NCI-H226 (cell line): Measurements from ENCODE around the gene TUBAL3.
A peak's percentile ranks its signal among the peaks of the same experiment; 100 is the strongest.

Experiments
- DNase-seq: peaks from one replicate; pipeline ENCODE4 v3.0.0-alpha.2; 2015

TUBAL3 gene

DNA sequence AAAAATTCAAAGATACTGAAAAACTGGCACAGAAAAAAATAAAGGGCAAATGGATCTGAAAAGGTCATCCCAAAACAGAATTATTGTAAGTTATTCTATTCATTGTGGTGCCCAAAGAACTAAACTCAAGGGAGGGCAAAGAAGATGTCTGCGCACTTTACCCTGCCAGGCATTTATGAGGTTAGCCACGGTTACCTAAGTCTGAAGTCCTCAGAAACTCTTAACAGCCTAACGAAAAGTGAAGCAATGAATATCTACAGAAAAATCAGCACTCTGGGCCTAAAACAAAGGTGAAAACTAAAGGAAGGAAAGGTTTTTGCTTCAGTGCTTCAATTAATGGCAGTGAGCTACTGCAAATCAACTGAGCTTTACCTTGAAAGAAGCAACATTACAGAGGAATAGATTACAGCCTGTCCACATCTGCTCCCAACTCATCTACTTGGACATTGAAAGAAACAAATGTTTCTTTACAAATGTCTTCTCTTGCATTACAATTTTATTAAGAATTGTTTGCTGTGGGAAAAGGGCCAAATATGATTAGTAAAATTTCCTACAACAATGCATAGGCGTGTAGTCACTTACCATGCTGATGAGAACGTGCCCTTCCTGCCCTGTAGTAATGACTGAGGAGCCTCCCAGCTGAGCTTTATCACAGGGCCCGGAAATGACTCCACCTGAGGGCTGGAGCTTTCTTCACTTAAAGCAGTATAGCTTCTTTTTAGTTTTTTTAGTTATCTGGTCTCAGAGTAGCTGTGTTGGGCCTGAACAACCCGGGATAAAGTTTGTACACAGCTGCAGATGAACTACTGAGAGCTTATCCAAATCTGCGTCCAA lies at the start of gene TUBAL3:
Gene TUBAL3 (minus strand): TSS at position 621 of the 834 bp plus-strand sequence. CDS start 36 bp downstream, at position 585.
- peak; percentile 36 for DNase-seq

DNA sequence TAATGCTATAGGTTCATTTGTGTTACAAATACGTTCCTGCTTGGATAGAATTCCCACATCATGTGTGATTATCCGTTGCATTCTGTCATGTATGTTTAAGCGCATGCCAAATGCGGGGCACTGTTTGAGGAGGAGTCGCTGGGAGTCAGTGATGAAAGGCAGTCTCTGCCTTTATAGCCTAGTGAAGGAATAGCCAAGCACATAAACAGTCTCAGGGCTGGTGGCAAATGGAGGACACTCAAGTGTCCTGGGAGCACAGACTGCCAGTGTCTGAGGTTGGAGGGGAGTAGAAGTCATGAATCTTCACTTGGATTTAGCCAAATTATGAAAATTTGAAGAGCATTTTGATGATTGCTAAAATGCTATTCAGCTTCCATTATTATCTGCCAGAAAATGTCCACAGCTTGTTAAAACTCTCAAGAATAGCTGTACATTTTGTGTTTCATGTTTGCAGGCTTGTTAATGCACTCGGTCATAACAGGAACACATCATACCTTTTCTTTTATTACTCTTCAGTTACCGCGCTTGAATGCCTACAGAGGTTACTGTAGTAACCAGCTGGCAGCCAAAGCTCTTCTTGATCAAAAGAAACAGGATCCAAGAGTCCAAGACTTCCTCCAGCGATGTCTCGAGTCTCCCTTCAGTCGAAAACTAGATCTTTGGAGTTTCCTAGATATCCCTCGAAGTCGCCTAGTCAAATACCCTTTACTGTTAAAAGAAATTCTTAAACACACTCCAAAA lies 49.3 kb upstream of the TUBAL3 start:
- DNase-seq: no peak

DNA sequence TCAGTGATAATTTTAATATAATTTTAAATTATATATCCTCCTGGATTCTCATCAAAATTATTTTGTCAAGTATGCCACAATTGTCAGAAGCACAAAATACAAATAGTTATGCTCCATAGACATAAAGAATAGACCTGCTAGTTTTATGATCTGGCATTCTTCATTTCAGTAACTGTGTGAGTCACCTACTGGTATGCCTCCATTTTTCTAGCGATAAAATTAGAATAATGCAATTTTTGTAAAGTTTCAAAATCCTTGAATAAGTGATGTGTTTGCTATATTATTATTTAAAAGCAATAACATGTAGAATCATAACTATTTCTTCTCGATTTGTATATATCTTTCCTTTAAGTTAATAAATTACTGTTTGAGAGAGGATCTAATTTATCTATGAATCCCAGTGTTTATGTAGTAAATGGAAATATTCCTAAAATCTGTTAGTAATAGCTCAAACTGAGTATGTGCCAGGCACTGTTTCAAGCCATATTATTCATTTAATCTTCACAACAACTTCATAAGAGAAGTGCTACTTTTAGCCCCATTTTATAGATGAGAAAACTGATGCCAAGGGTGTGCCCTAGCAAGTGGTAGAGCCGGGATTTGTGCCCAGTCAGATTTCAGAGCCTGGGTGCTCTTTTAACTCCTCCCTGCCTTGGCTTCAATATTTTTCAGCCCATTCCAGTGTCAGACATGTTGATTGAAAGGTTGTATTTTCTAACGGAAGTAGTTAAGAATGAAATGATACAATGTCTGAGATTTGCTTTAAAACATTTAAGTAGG lies 46.2 kb upstream of the TUBAL3 start:
- no peak for DNase-seq

DNA sequence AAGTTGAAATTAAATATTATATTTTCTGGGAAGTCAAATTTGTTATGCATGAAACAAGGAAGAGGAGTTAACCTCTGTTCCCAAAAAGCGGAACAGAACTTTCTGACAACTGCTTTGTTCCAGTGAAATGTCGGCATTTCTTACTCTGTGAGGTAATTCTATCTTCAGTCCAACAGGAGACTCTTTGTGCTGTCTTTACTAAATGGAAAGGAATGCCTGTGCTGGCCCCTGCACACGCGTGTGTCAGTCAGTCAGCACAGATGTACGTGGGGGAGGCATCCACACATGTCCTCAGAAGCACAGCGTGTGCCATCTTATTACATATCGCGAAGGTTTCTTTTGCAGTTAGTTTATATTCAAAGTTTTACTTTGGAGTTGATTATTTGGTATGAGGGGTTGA lies 45.2 kb upstream of the TUBAL3 start:
- peak; percentile 63 for DNase-seq

DNA sequence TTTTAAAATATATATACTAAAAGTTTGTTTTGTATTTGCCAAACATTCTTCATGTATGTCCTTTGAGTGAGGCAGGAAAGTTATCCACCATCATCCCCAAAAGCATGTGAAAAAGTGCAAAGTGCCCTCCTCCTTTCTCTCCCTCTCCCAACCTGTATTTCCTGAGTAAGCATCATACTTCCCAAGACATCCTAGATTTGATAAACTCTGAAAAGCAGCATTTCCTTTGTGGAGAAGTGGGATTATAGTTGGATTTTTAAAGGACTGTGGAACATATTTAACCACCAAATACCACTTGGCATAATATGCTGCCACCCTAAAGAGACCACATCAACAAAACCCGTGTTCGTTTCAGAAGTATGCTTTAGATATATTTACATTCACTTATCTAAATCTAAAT lies 44.6 kb upstream of the TUBAL3 start:
- DNase-seq: no peak

DNA sequence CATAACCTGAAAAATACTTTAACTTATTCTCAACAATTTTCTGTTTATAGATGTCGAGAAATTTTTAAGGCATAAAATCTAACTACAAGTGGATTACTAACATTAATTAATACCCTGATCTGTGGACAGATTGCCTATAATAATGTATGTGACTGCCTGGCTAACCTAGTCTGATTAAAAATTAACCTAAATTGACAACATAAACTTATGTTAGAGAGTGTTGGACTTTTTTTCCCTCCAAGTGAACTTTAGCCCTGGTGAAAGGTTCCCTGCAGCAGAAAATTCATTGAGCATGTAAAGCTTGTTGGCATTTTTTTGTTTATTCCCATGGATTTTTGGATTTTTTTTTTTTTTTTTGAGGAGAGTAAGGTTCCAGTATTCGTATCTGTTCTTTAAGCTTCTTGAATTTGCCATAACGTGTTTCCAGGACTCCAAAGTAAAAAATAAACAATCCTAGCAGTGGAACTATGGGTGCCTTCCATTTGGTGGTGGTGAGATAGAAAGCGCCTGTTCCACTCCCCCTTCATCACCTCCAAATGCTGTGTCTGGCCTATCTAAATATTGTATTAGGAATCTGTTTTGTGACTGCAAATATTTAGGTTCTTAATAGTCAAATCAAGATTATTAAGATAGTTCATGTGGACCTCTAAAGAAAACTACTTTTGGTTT lies 43.8 kb upstream of the TUBAL3 start:
- no peak for DNase-seq

DNA sequence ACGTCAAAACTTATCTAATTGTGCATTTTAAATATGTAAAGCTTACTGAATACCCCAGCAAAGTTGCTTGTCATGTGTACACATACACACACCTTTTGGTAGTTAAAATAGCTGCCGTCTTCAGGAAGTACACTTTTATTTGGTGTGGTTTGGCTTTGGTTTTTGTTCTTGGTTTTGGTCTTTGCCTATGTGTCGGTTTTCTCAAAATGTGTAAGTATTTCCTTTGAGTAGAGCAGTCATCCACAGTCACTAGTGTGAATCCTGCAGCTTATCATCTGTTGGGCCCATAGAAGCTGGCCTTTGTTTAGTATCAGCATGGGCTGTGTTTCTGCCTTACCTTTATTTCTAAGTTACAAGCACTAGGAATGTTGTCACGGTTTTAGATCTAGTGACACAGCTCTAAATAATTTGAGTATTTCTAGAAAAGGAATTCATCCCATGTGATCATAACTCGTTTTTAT lies 43.0 kb upstream of the TUBAL3 start:
- DNase-seq: no peak

DNA sequence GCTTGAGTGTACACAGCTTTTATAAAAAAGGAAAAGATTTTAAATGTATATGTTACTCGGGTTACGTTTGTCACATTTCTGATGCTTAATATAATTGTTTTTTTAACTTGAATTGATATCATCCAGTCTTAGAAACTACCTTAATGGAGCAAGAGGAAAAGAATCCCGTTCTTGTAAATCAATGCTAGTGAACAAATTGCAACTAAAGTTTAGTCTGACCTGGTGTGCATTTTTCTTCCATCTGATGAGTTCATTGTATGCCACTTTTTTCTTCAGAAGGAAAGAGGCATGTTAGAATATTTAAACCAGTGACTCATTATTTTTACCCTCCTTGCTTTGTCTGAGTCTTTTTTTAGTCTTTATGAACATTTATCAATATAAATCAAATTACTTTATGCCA lies 42.4 kb upstream of the TUBAL3 start:
- DNase-seq: no peak

DNA sequence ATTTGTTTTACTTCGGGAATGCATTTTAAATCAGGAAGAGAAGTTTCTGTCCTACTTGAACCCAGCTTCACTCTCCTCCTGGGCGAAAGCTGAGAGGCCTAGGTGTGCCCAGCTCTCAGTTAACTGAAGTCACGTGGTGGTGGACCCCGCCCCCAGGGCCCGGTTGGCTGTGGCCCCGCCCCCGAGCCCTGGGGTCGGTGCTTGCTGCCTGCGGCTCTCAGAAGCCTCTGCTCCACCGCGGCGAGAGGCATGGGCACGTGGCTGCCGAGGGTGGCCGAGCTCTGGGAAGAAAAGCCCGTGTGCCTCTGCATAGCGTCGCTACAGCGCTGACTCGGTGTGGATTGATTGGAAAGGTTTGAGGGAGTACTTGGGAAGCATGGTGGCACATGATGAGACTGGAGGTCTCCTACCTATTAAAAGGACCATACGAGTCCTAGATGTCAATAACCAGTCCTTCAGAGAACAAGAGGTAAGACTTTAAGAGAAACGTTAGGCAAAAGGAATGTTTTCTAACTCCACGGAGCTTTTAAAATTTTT lies 41.8 kb upstream of the TUBAL3 start:
- DNase-seq: peak; percentile 80

DNA sequence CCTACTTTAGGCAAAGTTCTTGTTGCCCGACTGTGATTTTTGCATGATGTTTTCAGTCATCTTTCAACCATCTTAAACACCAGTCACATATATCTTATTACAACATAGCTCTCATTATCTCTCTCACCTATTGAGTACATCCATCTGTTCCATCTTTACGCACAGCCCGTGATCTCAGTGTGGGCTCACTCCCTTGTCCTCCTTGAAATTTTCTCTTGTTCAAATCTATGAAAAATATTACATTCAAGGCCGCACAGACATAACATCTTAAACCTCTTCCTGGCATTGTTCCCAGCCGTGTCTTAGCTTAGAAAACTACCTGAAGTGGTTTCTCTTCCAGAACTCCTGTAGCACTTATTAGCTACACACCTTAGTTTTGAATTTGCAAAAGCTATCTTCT lies 40.4 kb upstream of the TUBAL3 start:
- DNase-seq: no peak

DNA sequence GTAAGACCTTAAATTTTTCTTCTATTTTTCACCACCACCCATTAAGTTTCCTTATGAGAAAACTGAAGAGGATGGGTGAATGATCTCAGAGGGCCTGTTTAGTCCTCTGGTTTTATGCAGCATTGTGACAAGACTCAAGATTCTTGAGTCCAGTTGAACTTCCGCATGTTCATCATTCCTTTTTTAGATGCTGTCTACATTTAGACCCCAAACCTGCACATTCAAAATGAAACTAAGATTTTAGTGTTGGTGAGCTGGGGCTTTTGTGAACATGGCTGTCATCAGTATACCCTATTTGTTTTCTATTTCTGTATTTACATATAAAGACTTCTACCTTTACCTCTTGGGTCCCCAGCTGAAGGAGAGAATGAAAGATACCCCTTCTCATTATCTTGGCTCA lies 38.8 kb upstream of the TUBAL3 start:
- DNase-seq: no peak

DNA sequence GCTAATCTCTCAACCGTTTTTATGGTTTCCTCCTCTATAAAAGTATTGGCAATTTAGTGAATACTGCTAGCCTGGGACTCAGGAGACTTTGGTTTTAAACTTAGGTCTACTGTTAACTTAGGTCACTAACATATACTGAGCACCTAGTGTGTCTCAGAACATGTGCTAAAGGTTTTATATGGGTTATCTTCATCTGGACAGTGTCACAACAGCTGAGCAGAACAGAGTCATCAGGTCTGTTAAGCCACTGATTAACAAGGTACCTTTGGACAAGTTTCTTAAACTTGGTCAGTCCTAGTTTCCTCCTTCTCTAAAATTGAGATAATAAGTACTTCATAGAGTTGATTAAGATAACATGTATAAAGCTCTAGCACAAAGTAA lies 38.4 kb upstream of the TUBAL3 start:
- no peak for DNase-seq

DNA sequence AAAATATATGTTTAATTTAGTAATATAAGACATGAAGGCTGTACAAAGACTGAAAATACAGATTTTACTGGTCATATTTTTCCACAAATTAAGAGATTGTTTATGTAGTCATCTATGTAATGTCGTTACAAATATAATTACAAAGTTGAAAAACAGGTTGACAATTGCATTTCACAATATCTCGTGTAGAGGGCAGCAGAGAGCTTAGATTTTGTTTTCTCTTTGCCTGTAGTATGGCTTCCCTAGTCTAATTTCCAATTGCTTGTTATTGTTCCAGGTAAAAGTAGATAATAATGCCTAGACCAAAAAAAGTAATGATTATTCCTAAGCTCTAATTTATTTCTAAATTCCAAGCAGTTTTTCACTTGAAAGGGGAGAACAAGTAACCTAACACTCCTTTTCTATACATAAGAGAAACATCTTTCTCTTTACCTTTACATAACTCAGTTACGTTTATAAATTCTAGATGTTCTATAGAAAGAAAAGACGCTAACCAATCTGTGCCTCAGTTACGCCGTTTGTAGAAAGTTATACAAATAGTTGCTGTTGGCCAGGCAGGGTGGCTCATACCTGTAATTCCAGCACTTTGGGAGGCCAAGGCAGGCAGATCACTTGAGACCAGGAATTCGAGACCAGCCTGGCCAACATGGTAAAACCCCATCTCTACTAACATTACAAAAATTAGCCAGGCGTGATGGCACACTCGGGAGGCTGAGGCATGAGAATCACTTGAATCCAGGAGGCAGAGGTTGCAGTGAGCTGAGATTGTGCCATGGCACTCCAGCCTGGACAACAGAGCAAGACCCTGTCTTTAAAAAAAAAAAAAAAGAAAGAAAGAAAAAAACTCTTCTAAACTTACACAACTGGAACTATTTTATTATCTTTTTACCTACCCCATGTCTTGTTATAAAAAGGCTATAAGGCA lies 37.7 kb upstream of the TUBAL3 start:
- DNase-seq: no peak

DNA sequence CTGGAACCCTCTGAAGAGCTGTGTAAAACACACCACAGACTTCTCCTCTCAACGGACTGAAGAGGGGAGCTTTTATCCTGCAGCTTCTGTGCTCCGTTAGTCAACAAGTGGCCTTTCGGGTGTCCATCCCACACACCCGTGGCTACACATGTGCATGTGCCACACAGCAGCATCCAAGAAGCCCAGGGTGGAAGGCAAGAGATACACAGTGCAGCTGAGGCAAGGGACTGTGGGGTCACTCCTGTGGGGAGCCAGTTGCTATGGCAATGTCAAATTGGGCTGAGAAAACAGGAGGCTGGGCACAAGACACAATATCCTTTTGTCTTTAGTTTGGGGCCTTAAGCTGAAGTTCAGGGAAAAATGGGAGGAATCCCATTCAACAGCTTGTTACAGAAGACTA lies 36.5 kb upstream of the TUBAL3 start:
- no peak for DNase-seq

DNA sequence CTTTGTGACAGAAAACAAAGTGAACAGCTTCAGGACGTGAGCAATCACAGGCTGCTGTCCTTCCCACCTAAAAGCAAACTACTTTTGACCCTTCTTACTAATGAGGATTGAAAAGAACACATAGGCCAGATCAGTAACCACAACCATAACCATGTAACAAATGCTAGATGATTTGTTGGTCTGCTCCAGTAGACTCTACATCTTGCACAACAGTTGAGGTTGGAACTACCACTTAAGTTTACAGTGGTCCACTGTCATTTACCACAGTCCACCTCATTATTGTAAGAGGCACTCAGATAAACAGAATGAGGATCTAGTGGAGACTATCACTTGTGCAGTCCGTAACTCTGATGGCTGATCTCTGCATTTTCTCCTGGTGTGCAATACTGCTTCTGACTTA lies 35.6 kb upstream of the TUBAL3 start:
- no peak for DNase-seq

DNA sequence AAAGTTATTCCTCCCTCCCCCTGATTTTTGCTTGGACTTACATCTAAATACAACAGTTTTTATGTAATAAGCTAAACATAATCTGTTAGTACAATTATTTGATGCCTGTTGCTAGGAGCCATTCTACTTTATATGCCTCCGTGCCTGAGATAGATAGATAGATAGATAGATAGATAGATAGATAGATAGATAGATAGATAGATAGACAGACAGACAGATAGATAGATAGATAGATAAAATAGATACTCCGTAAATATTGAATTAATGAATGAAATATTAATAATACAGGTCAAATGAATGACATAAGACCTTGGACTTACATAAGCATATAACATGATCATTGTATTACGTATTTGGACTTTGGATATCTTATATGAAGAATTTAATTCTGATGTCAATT lies 30.7 kb upstream of the TUBAL3 start:
- no peak for DNase-seq

DNA sequence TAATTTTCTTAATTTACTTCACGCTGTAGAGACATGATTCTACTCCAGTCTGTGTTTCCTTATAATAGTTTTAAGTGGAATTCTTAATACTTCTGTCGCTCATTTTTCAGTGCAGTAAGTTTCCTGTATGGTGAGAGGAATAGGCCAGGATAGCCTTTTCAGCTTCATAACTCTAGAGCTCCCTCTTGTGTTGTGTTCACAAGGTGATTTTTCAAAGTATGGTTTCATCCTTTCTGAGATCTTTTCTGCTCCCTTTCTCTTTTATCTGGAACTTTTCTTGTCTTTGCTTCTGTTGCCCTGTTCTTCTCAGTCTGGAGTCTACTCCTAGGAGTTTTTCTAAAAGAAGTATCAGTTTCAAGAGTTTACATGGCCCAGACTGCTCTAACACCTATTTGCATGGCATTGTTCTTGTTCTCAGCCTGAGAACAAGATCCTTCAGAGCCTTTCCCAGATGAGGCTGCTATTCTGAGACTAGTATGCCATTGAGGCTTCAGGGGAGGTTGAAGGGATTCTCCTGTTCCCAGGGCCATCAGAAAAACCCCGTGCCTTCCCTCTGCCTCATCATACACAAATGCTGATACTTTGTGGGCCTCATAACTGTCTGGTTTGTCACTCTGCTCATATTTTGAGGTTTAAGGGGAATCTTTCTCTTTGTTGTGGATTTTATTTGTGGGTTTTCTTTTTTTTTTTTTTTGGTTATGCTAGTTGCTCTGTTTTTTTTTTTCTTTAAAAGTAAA lies 29.6 kb upstream of the TUBAL3 start:
- peak; percentile 7 for DNase-seq

DNA sequence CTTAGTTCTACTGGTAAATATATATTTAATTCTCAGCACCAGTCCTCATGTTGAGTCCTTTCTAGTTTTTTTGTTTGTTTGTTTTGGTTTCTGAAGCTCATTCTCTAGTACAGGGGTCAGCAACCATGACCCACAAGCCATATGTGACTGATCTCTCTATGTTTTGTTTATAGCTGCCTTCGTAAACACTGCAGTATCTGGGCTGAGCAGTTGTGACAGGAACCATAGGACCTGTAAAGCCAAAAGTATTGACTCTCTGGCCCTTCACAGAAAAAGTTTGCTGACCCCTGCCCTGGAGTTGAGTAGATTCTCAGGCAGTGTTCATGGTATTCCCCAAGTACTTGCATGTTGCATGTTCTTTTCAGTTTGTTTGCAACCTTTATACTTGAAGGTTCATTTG lies 28.6 kb upstream of the TUBAL3 start:
- DNase-seq: no peak

DNA sequence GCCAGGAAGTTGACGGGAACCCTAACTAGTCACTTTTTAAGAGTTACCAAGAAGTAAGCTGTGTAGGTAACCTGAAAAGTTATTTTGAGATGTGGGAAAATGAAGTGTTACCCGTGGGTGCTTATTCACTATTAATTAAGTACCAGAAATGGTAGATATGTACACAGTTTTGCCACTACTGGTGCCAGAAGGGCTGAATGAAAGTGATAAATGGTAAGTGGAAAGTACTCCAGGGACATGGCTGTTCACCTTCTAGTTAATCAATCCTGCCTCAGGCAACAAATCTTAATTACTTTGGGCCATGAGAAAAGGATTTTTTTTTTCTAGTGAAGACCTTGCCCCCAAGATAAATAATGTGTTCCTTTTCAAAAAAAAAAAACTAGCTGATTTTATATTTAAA lies 23.5 kb upstream of the TUBAL3 start:
- DNase-seq: no peak

DNA sequence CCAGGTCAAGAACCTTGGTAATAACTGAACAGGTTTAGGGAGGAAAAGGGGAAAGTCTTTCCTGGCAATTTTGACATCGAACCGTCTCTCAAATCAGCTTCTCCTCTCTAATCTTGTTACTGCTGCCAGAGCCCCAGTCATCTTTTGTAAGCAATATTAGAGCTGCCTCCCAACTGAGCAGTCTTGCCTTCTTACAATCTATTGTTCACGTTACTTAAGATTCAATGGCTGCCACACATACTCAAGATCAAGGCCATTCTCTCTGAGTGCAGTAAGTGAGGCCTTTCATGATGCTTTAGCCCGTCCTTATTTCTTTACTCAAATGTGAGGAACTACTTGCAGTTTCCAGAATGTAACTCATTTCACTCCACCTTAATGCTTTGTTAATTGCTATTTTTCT lies 20.1 kb upstream of the TUBAL3 start:
- no peak for DNase-seq

DNA sequence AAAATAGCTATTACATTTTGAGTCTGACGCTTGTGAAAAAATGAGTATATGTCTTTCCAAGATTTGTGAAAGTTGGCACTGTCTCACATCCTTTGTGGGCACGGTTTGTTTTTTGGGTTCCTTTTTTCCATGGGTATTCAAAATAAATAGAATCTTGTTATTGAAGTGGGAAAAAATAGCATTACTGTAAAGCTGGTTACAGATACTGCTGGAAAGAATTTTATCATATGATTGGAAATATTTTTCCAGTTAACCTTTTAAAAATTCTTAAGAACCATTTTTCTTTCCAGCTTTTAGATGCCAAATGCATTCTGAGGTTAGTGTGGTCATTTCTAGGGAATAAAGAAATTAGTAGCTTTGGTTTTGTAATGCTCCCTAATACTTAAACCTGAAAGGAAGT lies 19.1 kb upstream of the TUBAL3 start:
- no peak for DNase-seq
